ENCODE measurements around the gene NOP53.
"Not testable (repeated sequence)": the region's sequence is repeated elsewhere in the genome, so short reads cannot be mapped to it uniquely, and the experiment has no call there.

DNA sequence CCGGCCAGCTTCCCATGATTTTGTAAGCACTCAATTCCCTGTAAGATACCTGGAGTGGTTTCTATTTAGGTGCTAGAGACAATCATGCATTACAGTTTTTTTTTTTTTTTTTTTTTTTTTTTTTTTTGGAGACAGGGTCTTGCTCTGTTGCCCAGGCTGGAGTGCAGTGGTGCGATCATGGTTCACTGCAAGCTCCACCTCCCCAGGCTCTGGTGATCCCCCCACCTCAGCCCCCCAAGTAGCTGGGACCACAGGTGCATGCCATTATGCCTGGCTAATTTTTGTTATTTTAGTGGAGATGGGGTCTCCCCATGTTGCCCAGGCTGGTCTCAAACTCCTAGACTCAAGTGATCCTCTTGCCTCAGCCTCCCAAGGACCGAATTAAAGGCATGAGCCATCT lies 19.4 kb downstream of the NOP53 start:
- TF ChIP-seq CBFB (CRISPR knock-in tag; IDR thresholded peaks at IDR 0.05; ENCODE audit: low read depth); NFE2L1 (CRISPR knock-in tag; IDR thresholded peaks at IDR 0.05); NR2C2 (CRISPR knock-in tag; IDR thresholded peaks at IDR 0.05); TP53 (CRISPR knock-in tag; IDR thresholded peaks at IDR 0.05); SMAD3 (CRISPR knock-in tag; IDR thresholded peaks at IDR 0.05; ENCODE audit: borderline replicate concordance); ZBTB21 (CRISPR knock-in tag; IDR thresholded peaks at IDR 0.05; ENCODE audit: borderline replicate concordance): not testable (repeated sequence)
- TF ChIP-seq, protein P1, sequence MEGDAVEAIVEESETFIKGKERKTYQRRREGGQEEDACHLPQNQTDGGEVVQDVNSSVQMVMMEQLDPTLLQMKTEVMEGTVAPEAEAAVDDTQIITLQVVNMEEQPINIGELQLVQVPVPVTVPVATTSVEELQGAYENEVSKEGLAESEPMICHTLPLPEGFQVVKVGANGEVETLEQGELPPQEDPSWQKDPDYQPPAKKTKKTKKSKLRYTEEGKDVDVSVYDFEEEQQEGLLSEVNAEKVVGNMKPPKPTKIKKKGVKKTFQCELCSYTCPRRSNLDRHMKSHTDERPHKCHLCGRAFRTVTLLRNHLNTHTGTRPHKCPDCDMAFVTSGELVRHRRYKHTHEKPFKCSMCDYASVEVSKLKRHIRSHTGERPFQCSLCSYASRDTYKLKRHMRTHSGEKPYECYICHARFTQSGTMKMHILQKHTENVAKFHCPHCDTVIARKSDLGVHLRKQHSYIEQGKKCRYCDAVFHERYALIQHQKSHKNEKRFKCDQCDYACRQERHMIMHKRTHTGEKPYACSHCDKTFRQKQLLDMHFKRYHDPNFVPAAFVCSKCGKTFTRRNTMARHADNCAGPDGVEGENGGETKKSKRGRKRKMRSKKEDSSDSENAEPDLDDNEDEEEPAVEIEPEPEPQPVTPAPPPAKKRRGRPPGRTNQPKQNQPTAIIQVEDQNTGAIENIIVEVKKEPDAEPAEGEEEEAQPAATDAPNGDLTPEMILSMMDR (IDR thresholded peaks at IDR 0.05), result not testable (repeated sequence)
- TF ChIP-seq, protein P2, sequence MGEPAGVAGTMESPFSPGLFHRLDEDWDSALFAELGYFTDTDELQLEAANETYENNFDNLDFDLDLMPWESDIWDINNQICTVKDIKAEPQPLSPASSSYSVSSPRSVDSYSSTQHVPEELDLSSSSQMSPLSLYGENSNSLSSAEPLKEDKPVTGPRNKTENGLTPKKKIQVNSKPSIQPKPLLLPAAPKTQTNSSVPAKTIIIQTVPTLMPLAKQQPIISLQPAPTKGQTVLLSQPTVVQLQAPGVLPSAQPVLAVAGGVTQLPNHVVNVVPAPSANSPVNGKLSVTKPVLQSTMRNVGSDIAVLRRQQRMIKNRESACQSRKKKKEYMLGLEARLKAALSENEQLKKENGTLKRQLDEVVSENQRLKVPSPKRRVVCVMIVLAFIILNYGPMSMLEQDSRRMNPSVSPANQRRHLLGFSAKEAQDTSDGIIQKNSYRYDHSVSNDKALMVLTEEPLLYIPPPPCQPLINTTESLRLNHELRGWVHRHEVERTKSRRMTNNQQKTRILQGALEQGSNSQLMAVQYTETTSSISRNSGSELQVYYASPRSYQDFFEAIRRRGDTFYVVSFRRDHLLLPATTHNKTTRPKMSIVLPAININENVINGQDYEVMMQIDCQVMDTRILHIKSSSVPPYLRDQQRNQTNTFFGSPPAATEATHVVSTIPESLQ (CRISPR knock-in tag; IDR thresholded peaks at IDR 0.05), result not testable (repeated sequence)

Data from WTC11 (cell line).